SK-N-MC (cell line): Measurements from ENCODE around the gene FBLN7.

Experiments
- DNase-seq: peaks from one replicate; pipeline ENCODE4 v3.0.0-alpha.2; 2011; ENCODE audit warnings: low read depth, low spot score
- H3K27ac ChIP-seq: fragments of 200-600 bp; sonication (generic); 2 replicates; pipeline ENCODE4 v1.5.1; 2016; ENCODE audit warnings: mixed run types
- H3K36me3 ChIP-seq: fragments of 200-600 bp; sonication (generic); 2 replicates; pipeline ENCODE4 v1.6.1; 2017; ENCODE audit warnings: antibody characterized with exemption, low read length, mixed read lengths; ENCODE audit not compliant: insufficient read depth
- H3K4me3 ChIP-seq: fragments of 200-600 bp; sonication (generic); 2 replicates; pipeline ENCODE4 v1.5.1; 2016
- H3K9ac ChIP-seq: fragments of 200-600 bp; sonication (generic); 2 replicates; pipeline ENCODE4 v1.8.0; 2017; ENCODE audit warnings: mixed run types, mixed read lengths; ENCODE audit not compliant: insufficient read length
- H3K9me3 ChIP-seq: fragments of 200-600 bp; sonication (generic); 2 replicates; pipeline ENCODE4 v1.6.1; 2017; ENCODE audit warnings: low read depth, mild to moderate bottlenecking, antibody characterized with exemption, low read length, moderate library complexity, mixed read lengths
- EZH2 ChIP-seq: fragments of 200-600 bp; sonication (generic); IDR thresholded peaks from one replicate; pipeline ENCODE4 v1.6.1; 2017; ENCODE audit warnings: antibody characterized with exemption
- FOXP2 ChIP-seq: optimal IDR thresholded peaks from 2 replicates; pipeline ENCODE3; 2011; ENCODE audit warnings: mild to moderate bottlenecking, moderate library complexity; ENCODE audit not compliant: insufficient read depth; ENCODE audit errors: extremely low read length, control extremely low read depth
- POLR2AphosphoS5 ChIP-seq: IDR thresholded peaks from 2 replicates; pipeline ENCODE4 v1.6.1; 2012; ENCODE audit warnings: mild to moderate bottlenecking, low read depth, low read length, borderline replicate concordance

FBLN7 gene

GRCh38 chr2:112149194-112149593 lies 11.0 kb downstream of the FBLN7 start:
- H3K27ac ChIP-seq = no peak overlapping the region
- H3K36me3 ChIP-seq = no peaks in the 10 kb centered on the region
- TF ChIP-seq FOXP2 = no peak
- no peak for TF ChIP-seq POLR2AphosphoS5
- TF ChIP-seq EZH2 = no peak
- H3K4me3 ChIP-seq = no peak overlapping the region
- no peak overlapping the region for H3K9ac ChIP-seq
- no peak for DNase-seq
- no peaks in the 10 kb centered on the region for H3K9me3 ChIP-seq

GRCh38 chr2:112149866-112150435 lies 11.8 kb downstream of the FBLN7 start:
- TF ChIP-seq FOXP2 = no peak
- TF ChIP-seq POLR2AphosphoS5 = no peak
- no peak for TF ChIP-seq EZH2
- Histone ChIP-seq H3K27ac (no peak overlapping the region), H3K4me3 (no peak overlapping the region), H3K9me3 (no peaks in the 10 kb centered on the region), H3K9ac (no peak overlapping the region), H3K36me3 (no peaks in the 10 kb centered on the region)
- DNase-seq = no peak

GRCh38 chr2:112150447-112150846 lies 12.3 kb downstream of the FBLN7 start:
- DNase-seq = no peak
- no peaks in the 10 kb centered on the region for H3K36me3 ChIP-seq
- no peaks in the 10 kb centered on the region for H3K9me3 ChIP-seq
- no peak overlapping the region for H3K27ac ChIP-seq
- H3K9ac ChIP-seq = no peak overlapping the region
- TF ChIP-seq POLR2AphosphoS5 = no peak
- no peak for TF ChIP-seq FOXP2
- no peak for TF ChIP-seq EZH2
- H3K4me3 ChIP-seq = no peak overlapping the region

- no peaks in the 10 kb centered on the region for H3K9me3 ChIP-seq
- H3K9ac ChIP-seq = no peak overlapping the region
- no peak for TF ChIP-seq EZH2
- TF ChIP-seq FOXP2 = no peak
- no peak for TF ChIP-seq POLR2AphosphoS5
- no peak overlapping the region for H3K27ac ChIP-seq
- no peaks in the 10 kb centered on the region for H3K36me3 ChIP-seq
- no peak for DNase-seq
- no peak overlapping the region for H3K4me3 ChIP-seq
These were observed 12.7 kb downstream of the FBLN7 start for GRCh38 chr2:112150851-112151250.

- no peak for DNase-seq
- H3K4me3 ChIP-seq = no peak overlapping the region
- H3K9ac ChIP-seq = no peak overlapping the region
- TF ChIP-seq POLR2AphosphoS5 = no peak
- no peak for TF ChIP-seq FOXP2
- TF ChIP-seq EZH2 = no peak
- H3K36me3 ChIP-seq = no peaks in the 10 kb centered on the region
- no peak overlapping the region for H3K27ac ChIP-seq
- no peaks in the 10 kb centered on the region for H3K9me3 ChIP-seq
These were observed 13.1 kb downstream of the FBLN7 start for GRCh38 chr2:112151271-112151670.

GRCh38 chr2:112151701-112152440 lies 13.7 kb downstream of the FBLN7 start:
- H3K36me3 ChIP-seq = no peaks in the 10 kb centered on the region
- no peak for DNase-seq
- H3K27ac ChIP-seq = no peak overlapping the region
- no peak for TF ChIP-seq EZH2
- TF ChIP-seq FOXP2 = no peak
- no peak for TF ChIP-seq POLR2AphosphoS5
- no peak overlapping the region for H3K9ac ChIP-seq
- no peaks in the 10 kb centered on the region for H3K9me3 ChIP-seq
- no peak overlapping the region for H3K4me3 ChIP-seq

GRCh38 chr2:112152476-112153178 lies 14.4 kb downstream of the FBLN7 start:
- H3K4me3 ChIP-seq = no peak overlapping the region
- H3K9ac ChIP-seq = no peak overlapping the region
- no peak for DNase-seq
- H3K9me3 ChIP-seq = no peaks in the 10 kb centered on the region
- H3K36me3 ChIP-seq = no peaks in the 10 kb centered on the region
- no peak overlapping the region for H3K27ac ChIP-seq
- TF ChIP-seq FOXP2 = no peak

- TF ChIP-seq POLR2AphosphoS5 (no peak), EZH2 (no peak), FOXP2 (no peak)
- no peak for DNase-seq
- Histone ChIP-seq H3K9me3 (no peaks in the 10 kb centered on the region), H3K36me3 (no peaks in the 10 kb centered on the region), H3K9ac (no peak overlapping the region), H3K27ac (no peak overlapping the region), H3K4me3 (no peak overlapping the region)
These were observed 14.9 kb downstream of the FBLN7 start for GRCh38 chr2:112153179-112153490.
